Choroid plexus epithelial cell (primary cell): ENCODE data around the gene FAM53B.

Experiments used
- DNase-seq: peaks from one replicate; pipeline ENCODE4 v3.0.0-alpha.2; 2010; ENCODE audit warnings: low read depth
- H3K4me3 ChIP-seq: 2 replicates; pipeline ENCODE4 v1.5.1; 2011; ENCODE audit warnings: low read depth, mild to moderate bottlenecking, control low read depth, low read length, moderate library complexity
- CTCF ChIP-seq: conservative IDR thresholded peaks from 2 replicates; pipeline ENCODE4 v1.5.1; 2011; ENCODE audit warnings: low read depth, mild to moderate bottlenecking, control low read depth, inconsistent platforms, low read length, moderate library complexity

FAM53B gene

GRCh38 chr10:124576526-124577420 lies 167.4 kb downstream of the FAM53B start:
- no peak for TF ChIP-seq CTCF
- no peak overlapping the region for H3K4me3 ChIP-seq
- DNase-seq: no peak

- no peak for DNase-seq
- no peak overlapping the region for H3K4me3 ChIP-seq
- TF ChIP-seq CTCF: no peak
These were observed 168.8 kb downstream of the FAM53B start for GRCh38 chr10:124575107-124576035.

GRCh38 chr10:124574456-124575070 lies 169.6 kb downstream of the FAM53B start:
- no peak for TF ChIP-seq CTCF
- DNase-seq: no peak
- H3K4me3 ChIP-seq: no peak overlapping the region

GRCh38 chr10:124573726-124574455 lies 170.3 kb downstream of the FAM53B start:
- no peak for TF ChIP-seq CTCF
- no peak for DNase-seq
- H3K4me3 ChIP-seq: no peak overlapping the region

GRCh38 chr10:124572751-124573150 lies 171.4 kb downstream of the FAM53B start:
- H3K4me3 ChIP-seq: no peak overlapping the region
- TF ChIP-seq CTCF: no peak
- DNase-seq: no peak

- no peak for DNase-seq
- TF ChIP-seq CTCF: no peak
- no peak overlapping the region for H3K4me3 ChIP-seq
These were observed 173.5 kb downstream of the FAM53B start for GRCh38 chr10:124570646-124571045.
